H54 (cell line): ENCODE results near the gene PNMA6F.

Experiments used
- DNase-seq: peaks from one replicate; pipeline ENCODE4 v3.0.0; 2011; ENCODE audit warnings: low spot score, mixed read lengths; ENCODE audit not compliant: insufficient read length
- FAIRE-seq: peaks from 3 replicates; lab custom pipeline; 2011; peaks lifted over from hg19 to GRCh38; lab: Jason Lieb, UNC
- POLR2A ChIP-seq: IDR thresholded peaks from 2 replicates; pipeline ENCODE4 v1.6.1; 2011; ENCODE audit warnings: low read depth, mild to moderate bottlenecking, low read length

Gene PNMA6F

GRCh38 chrX:153321381-153322124, at the start of gene PNMA6F:
Gene PNMA6F (minus strand): TSS chrX:153321767. CDS start chrX:153320674, 1,093 bp downstream.
- no peak for TF ChIP-seq POLR2A
- no peak for FAIRE-seq
- no peak for DNase-seq

DNA sequence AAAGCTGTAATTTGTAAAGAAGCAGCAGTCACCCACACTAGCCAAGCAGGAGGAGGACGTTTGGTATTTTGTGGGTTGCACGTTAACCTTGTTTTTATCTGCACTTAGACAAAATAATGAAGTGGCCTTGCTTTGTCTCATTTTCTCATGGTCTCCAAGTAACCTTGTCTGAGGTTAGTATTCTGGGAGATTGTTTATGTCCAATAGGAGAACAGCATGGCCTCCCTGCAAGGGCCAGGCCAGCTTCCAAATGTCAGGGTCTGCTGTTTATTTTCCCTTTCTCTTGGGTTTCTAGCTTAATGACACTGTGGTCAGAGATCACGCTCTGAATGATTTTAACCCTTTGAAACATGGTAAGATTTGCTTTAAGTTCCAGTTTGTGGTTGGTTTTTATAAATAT, 49.7 kb upstream of the PNMA6F start:
- DNase-seq (no peak), FAIRE-seq (no peak)
- no peak for TF ChIP-seq POLR2A

GRCh38 chrX:153370293-153371055, 48.9 kb upstream of the PNMA6F start:
- FAIRE-seq: no peak
- TF ChIP-seq POLR2A: no peak
- DNase-seq: no peak

DNA sequence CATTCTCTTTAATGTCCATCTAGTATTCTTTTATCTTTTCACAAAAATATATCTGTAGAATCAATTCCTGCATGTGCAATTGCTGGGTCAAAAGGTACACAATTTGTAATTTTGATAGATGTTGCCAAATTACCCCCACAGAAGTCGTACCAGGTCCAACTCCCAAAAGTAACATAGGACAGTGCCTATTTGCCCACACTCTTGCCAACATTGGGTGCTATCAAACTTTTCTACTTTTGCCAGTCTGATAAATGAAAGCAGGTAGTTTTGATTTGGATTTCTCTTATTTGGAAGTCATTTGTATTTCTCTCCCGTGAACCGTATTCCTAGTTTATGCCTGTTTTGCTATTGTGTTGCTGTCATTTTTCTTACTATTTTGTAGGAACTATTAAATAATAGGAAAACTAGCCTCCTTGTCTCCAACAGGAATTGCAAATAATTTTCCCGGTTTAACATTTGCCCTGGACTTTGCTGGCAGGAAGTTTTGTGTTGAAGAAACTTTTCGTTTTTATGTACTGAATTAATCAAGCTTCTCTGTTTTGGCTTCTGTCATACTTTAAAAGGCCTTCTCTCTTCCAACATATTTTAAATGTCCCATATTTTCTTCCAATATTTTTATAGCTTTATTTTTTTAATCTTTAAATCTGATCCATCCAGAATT, 45.4 kb upstream of the PNMA6F start:
- DNase-seq (no peak), FAIRE-seq (no peak)
- TF ChIP-seq POLR2A: no peak

GRCh38 chrX:153366119-153366518, 44.6 kb upstream of the PNMA6F start:
- FAIRE-seq: no peak

DNA sequence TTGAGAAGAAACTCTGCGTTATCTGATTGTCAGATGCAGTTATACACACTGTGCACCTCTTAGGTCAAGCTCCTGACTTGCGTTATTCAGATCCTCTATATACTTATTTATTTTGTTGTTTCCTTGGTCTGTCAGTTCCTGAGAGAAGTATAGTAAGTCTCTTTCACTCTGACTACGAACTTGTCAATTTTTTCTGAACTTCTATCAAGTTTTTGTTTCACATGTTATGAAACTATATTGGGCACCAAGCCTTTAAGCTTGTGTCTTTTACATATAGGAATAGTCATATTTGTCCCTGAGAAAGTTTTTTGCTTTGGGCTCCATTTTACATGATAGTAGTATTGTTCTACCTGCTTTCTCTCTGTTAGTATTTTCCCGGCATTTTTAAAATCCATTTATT, 44.1 kb upstream of the PNMA6F start:
- no peak for TF ChIP-seq POLR2A
- FAIRE-seq: no peak
- no peak for DNase-seq

More at GRCh38 chrX:153366119-153366518, 44.6 kb upstream of the PNMA6F start:
- TF ChIP-seq POLR2A: no peak
- no peak for DNase-seq

DNA sequence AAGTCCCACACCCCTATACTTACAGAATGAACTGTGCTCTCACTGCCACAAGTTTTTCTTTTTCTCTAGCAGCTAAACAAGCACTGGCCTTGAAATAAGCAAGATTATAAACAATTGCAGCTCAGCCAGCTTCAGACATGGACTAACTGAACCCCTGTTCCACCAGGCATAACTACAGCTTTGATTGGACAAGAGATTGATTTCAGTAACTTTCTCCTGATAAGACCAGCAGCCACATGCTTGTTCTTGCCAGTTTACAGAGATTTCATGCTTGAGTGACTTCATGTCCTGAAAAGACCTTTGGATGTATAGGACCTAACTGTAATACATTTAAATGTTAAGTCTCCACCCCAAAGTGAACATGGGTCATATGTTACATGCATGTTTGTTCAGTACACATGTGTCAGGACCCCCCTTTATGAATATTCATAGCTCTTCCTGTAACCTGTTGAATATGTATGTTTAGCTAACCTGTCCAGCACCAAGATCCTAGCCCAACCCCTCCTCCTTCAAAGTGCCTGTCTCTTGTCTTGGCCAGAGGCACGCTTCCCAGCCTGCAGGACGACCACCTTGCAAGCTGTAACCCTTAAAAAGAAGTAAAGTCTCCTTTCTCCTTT, 40.3 kb upstream of the PNMA6F start:
- FAIRE-seq: no peak
- TF ChIP-seq POLR2A: no peak
- no peak for DNase-seq

GRCh38 chrX:153357877-153358276, 36.3 kb upstream of the PNMA6F start:
- DNase-seq (no peak), FAIRE-seq (no peak)
- no peak for TF ChIP-seq POLR2A

- no peak for DNase-seq
- no peak for TF ChIP-seq POLR2A
- no peak for FAIRE-seq
These were observed 31.8 kb upstream of the PNMA6F start for GRCh38 chrX:153353416-153353815.

- FAIRE-seq (no peak), DNase-seq (no peak)
- no peak for TF ChIP-seq POLR2A
These were observed 31.3 kb upstream of the PNMA6F start for GRCh38 chrX:153352858-153353257.

GRCh38 chrX:153351981-153352380, 30.4 kb upstream of the PNMA6F start:
- TF ChIP-seq POLR2A: no peak
- FAIRE-seq (no peak), DNase-seq (no peak)

- FAIRE-seq: no peak
- no peak for TF ChIP-seq POLR2A
- no peak for DNase-seq
These were observed 28.4 kb upstream of the PNMA6F start for GRCh38 chrX:153349952-153350351.

DNA sequence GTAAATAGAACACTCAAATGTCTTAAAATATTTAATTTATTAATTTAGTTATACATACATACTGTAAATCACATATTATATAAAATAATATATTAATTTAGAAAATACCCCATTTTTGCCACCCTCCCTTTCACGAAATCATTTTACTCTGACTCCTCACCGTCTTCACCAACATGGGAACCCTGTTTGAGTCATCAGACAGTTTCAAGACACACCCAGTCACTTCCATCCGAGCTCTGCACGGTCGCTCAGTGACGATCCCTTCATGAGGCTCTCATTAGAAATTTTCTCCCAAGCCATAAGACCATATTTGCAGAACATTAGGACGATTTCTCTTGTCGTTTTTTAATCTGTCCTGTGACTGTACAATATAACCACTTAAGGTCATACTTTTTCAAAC, 26.9 kb upstream of the PNMA6F start:
- FAIRE-seq (no peak), DNase-seq (no peak)
- no peak for TF ChIP-seq POLR2A

DNA sequence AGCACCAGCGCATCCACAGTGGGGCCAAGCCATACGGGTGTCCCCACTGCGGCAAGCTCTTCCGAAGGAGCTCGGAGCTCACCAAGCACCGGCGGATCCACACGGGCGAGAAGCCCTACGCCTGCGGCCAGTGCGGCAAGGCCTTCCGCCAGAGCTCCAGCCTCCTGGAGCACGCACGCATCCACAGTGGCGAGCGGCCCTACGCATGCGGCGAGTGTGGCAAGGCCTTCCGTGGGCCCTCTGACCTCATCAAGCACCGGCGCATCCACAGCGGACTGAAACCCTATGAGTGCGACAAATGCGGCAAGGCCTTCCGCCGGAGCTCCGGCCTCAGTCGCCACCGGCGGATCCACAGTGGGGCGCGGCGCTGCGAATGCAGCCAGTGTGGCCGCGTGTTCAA, 26.0 kb upstream of the PNMA6F start:
- FAIRE-seq (no peak), DNase-seq (no peak)
- TF ChIP-seq POLR2A: no peak

DNA sequence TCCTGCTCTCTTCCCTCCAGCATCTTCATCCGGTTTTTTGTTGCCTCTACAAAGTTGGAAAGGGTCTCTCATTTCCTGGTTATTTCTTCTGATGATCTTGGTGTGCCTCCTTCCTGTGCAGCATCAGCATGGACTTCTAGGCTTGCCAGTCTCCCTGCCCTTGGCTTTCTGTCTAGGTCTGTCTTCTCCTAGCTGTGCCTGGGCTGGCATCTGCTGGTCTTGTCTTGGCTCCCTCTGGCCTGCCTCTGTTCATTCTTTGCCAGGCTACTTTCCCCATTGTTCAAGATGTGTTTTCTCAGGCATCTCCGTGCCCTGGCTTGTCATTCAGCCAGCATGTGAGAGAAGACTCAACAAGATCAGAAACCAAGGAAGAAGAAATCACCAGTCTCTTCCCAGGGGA, 22.1 kb upstream of the PNMA6F start:
- no peak for TF ChIP-seq POLR2A
- FAIRE-seq (no peak), DNase-seq (no peak)
